ENCODE data around the gene DTNB.

DNA sequence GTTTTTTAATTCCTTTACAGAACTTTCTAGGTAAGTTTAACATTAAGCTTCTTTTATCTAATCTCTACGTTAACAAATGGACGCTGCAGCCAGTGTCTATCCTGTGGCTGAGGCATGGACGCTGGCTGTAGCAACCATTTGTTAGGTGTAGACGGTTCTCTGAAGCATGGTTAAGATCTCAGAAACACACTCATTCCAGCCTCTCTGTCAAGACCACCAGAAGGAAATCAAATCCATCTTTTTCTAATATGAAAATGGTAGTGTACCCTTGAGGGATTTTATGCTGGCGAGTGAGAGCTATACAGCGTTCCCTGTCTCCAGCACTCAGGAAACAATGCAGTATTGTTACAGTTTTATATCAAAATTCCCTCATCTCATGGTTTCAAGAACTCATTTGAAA is 78.0 kb downstream of the DTNB start:
- TF ChIP-seq, protein P1, sequence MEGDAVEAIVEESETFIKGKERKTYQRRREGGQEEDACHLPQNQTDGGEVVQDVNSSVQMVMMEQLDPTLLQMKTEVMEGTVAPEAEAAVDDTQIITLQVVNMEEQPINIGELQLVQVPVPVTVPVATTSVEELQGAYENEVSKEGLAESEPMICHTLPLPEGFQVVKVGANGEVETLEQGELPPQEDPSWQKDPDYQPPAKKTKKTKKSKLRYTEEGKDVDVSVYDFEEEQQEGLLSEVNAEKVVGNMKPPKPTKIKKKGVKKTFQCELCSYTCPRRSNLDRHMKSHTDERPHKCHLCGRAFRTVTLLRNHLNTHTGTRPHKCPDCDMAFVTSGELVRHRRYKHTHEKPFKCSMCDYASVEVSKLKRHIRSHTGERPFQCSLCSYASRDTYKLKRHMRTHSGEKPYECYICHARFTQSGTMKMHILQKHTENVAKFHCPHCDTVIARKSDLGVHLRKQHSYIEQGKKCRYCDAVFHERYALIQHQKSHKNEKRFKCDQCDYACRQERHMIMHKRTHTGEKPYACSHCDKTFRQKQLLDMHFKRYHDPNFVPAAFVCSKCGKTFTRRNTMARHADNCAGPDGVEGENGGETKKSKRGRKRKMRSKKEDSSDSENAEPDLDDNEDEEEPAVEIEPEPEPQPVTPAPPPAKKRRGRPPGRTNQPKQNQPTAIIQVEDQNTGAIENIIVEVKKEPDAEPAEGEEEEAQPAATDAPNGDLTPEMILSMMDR (IDR thresholded peaks at IDR 0.05; ENCODE audit: extremely low read depth in 1 of 2, insufficient read depth in 1 of 2, low read depth in 1 of 2, low read length in 2 of 2) = no peak
- TF ChIP-seq, protein P2, sequence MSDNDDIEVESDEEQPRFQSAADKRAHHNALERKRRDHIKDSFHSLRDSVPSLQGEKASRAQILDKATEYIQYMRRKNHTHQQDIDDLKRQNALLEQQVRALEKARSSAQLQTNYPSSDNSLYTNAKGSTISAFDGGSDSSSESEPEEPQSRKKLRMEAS (IDR thresholded peaks at IDR 0.05; ENCODE audit: insufficient read depth, insufficient read length) = no peak
- no peak for TF ChIP-seq JUN (IDR thresholded peaks at IDR 0.05; ENCODE audit: borderline replicate concordance, insufficient read depth, insufficient read length, low read depth)
- no peak for TF ChIP-seq POLR2A (IDR thresholded peaks at IDR 0.05; ENCODE audit: low read depth, low read length)
- no peak for TF ChIP-seq EZH2 (IDR thresholded peaks at IDR 0.05; ENCODE audit: borderline replicate concordance, low read depth, low read length, severe bottlenecking)
- no peak for TF ChIP-seq GATA2 (IDR thresholded peaks at IDR 0.05; ENCODE audit: insufficient read depth, insufficient read length, low read depth, low read length)
- no peak for TF ChIP-seq POLR2AphosphoS5 (IDR thresholded peaks at IDR 0.05; ENCODE audit: insufficient read depth, low read depth, low read length)
- no peak for TF ChIP-seq MYC (IDR thresholded peaks at IDR 0.05; ENCODE audit: low read depth, low read length)
- no peak for TF ChIP-seq FOS (IDR thresholded peaks at IDR 0.05; ENCODE audit: borderline replicate concordance, insufficient read depth, low read length)
